ENCODE results near the gene BRD4.

Gene BRD4

DNA sequence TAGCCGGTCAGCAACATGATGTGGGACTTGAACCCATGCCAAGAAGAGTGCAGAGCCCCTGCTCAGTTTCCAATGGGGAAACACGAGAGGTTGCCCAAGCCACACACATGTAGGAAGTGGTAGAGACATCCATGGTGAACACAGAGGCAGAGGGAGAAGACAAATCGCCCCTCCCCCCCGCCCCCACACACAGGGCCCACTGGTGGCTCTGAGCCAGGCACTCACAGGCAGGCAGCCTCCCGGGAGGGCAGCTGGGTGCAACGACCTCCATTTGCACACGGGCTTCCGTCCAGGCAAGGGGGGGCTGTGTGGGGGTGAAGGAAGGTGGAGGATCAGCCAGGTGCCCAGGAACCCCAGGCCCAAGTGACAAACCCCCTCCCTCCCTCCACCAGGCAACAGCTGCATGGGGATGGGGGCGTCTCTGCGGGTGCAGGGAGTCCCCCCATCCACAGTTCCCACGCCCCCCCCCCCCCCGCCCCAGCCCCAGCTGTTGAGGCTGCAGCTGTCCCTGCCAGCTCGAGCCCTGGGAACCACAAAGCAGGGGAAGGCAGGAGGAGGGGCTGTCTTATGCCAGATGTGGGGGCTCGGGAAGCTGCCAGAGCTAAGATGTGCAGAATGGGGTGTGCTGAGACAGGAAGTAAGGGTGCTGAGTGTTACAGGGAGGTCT lies 134.9 kb downstream of the BRD4 start:
- Histone ChIP-seq H3K27ac (ENCODE audit: low read depth, low read length) (no peak overlapping the region), H3K9ac (ENCODE audit: low read depth in 1 of 2, low read length in 2 of 2) (no peak overlapping the region), H3K4me1 (ENCODE audit: control insufficient read depth in 1 of 2, insufficient read depth in 2 of 2, low read length in 2 of 2) (peaks cover 7 to 13% of the 10 kb centered on the region in 2 donors), H3K4me3 (ENCODE audit: low read depth in 1 of 2, low read length in 2 of 2) (no peak overlapping the region), H3K9me3 (ENCODE audit: control insufficient read depth in 1 of 2, low read length in 2 of 2) (no peaks in the 10 kb centered on the region), H3K36me3 (ENCODE audit: control insufficient read depth in 1 of 2, insufficient read depth in 2 of 2, low read length in 2 of 2) (no peaks in the 10 kb centered on the region), H3K27me3 (ENCODE audit: control insufficient read depth in 1 of 2, insufficient read depth in 2 of 2, low read length in 2 of 2) (peaks cover 8 to 11% of the 10 kb centered on the region in 2 donors)

DNA sequence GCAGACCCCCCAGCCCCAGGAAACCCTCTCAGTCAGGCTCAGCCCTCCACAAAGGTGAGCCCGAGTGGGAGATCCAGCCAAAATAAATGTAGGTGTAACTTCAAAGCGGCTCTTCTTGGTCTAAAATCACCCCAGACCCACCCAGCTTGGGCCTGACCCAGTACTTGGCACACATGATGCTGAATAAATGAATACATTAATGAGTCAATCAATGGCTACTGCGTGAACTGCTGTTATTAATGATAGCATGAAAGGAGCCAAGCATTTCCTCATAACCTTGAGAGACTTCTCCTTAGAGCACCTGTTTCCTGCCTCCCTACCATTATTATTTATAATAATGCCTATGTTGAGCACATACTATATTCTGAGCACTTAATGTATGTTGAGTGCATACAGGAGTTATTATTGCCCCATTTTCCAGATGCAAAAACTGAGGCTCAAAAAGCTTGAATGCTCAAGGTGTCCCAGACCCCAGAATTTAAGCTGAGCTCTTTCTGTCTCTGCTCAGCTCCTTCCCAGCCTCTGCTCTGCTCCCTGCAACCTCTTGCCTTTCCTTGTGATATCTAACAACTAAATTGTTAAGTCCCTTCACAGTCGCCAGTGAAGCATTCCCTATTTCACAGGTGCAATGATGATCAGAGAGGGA lies 135.9 kb downstream of the BRD4 start:
- Histone ChIP-seq H3K9me3 (ENCODE audit: control insufficient read depth in 1 of 2, low read length in 2 of 2) (no peaks in the 10 kb centered on the region), H3K4me1 (ENCODE audit: control insufficient read depth in 1 of 2, insufficient read depth in 2 of 2, low read length in 2 of 2) (peaks cover 7 to 13% of the 10 kb centered on the region in 2 donors), H3K36me3 (ENCODE audit: control insufficient read depth in 1 of 2, insufficient read depth in 2 of 2, low read length in 2 of 2) (no peaks in the 10 kb centered on the region), H3K27me3 (ENCODE audit: control insufficient read depth in 1 of 2, insufficient read depth in 2 of 2, low read length in 2 of 2) (peaks cover 8 to 11% of the 10 kb centered on the region in 2 donors), H3K9ac (ENCODE audit: low read depth in 1 of 2, low read length in 2 of 2) (no peak overlapping the region), H3K4me3 (ENCODE audit: low read depth in 1 of 2, low read length in 2 of 2) (no peak overlapping the region), H3K27ac (ENCODE audit: low read depth, low read length) (no peak overlapping the region)

DNA sequence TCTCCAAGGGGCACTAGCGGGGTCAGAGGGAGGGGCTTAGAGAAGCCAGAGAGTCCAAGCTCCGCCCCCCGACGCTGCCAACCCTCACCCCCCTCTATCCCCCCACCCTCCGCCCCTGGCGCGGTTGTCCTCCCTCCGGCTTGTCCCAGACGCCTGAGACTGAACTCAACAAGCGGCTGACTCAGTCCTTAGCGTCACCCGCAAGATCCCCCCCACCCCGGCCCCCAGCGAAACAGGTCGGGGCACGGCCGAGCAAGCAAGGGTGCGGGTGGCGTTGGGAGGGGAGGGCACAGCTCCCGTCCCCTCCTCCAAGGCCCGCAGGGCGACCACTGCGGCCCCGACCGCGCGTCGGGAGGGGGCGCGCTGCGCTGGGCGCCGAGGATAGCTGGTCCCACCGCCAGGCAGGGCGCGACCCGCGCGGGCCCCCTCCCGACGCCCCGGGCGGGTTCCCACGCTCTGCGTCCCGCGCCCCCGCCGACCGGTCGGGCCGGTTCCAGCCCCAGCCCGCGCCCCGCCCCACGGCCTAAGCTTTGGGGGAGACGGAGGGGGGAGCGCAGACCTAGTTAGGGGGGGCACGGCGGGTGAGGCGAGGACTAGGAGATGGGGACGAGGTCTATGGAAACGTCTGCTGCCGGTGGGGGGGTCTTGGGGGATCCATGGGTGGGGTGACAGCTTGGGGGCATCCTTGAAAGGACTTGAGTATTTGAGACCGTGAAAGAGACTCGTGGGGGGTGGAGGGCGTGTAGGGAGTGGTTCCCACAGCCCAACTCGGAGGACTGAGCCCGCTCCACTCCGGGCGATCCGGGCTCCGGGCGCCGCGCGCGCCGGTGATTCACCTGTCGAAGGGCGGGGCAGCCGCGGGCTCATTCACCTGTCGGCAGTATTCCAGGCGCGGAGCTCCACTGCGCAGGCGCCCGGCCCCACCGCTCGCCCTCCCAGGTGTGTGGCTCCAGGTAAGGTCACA lies 136.7 kb downstream of the BRD4 start:
- peaks cover 8% of the 10 kb centered on the region in 2 donors for H3K27me3 ChIP-seq (ENCODE audit: control insufficient read depth in 1 of 2, insufficient read depth in 2 of 2, low read length in 2 of 2)
- H3K4me1 ChIP-seq (ENCODE audit: control insufficient read depth in 1 of 2, insufficient read depth in 2 of 2, low read length in 2 of 2), result peaks cover 7 to 13% of the 10 kb centered on the region in 2 donors
- H3K9me3 ChIP-seq (ENCODE audit: control insufficient read depth in 1 of 2, low read length in 2 of 2), result no peaks in the 10 kb centered on the region
- no peak overlapping the region for H3K9ac ChIP-seq (ENCODE audit: low read depth in 1 of 2, low read length in 2 of 2)
- H3K36me3 ChIP-seq (ENCODE audit: control insufficient read depth in 1 of 2, insufficient read depth in 2 of 2, low read length in 2 of 2), result no peaks in the 10 kb centered on the region
- H3K27ac ChIP-seq (ENCODE audit: low read depth, low read length), result peak overlapping the region; percentile 42
- H3K4me3 ChIP-seq (ENCODE audit: low read depth in 1 of 2, low read length in 2 of 2), result peak overlapping the region; percentile 35 to 43

DNA sequence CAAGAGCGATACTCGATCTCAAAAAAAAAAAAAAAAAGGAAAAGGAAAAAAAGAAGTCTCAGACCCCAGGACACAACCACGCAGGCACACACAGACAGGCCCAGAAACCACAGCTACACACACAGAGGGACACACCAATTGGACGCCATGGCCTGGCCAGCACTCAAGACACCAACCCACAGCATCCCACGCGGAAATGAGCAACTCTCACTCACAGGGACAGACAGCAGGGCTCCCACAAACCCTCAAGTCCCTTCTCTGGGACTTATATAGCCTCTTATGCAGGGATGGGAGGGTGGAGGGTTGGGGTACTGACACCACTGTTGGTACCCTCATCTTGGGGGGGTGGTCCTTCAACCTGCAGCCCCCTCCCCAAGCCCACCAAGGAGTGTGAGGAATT lies 137.4 kb downstream of the BRD4 start:
- peaks cover 7 to 13% of the 10 kb centered on the region in 2 donors for H3K4me1 ChIP-seq (ENCODE audit: control insufficient read depth in 1 of 2, insufficient read depth in 2 of 2, low read length in 2 of 2)
- peak overlapping the region; percentile 42 for H3K27ac ChIP-seq (ENCODE audit: low read depth, low read length)
- H3K4me3 ChIP-seq (ENCODE audit: low read depth in 1 of 2, low read length in 2 of 2), result no peak overlapping the region
- H3K27me3 ChIP-seq (ENCODE audit: control insufficient read depth in 1 of 2, insufficient read depth in 2 of 2, low read length in 2 of 2), result peaks cover 8% of the 10 kb centered on the region in 2 donors
- H3K9ac ChIP-seq (ENCODE audit: low read depth in 1 of 2, low read length in 2 of 2), result no peak overlapping the region
- H3K36me3 ChIP-seq (ENCODE audit: control insufficient read depth in 1 of 2, insufficient read depth in 2 of 2, low read length in 2 of 2), result no peaks in the 10 kb centered on the region
- no peaks in the 10 kb centered on the region for H3K9me3 ChIP-seq (ENCODE audit: control insufficient read depth in 1 of 2, low read length in 2 of 2)

DNA sequence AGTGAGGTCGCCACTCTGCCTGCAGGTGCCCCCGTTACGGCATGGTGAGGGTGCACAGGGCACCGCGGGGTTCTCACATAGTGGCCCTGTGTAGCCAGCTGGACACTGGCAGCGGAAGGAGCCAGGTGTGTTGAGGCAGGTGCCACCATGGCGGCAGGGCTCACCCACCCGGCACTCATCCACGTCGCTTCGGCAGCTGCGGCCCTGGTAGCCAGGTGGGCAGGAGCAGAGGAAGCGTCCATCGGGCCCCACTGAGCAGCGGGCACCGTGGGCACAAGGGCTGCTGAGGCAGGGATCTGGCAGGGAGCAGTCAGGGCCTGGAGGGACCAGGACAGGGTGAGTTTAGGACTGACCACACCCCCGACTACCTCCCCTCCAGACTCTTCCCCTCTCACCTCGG lies 140.4 kb downstream of the BRD4 start:
- H3K27me3 ChIP-seq (ENCODE audit: control insufficient read depth in 1 of 2, insufficient read depth in 2 of 2, low read length in 2 of 2), result no peaks in the 10 kb centered on the region
- no peak overlapping the region for H3K4me3 ChIP-seq (ENCODE audit: low read depth in 1 of 2, low read length in 2 of 2)
- no peaks in the 10 kb centered on the region for H3K9me3 ChIP-seq (ENCODE audit: control insufficient read depth in 1 of 2, low read length in 2 of 2)
- H3K4me1 ChIP-seq (ENCODE audit: control insufficient read depth in 1 of 2, insufficient read depth in 2 of 2, low read length in 2 of 2), result peaks cover 3 to 8% of the 10 kb centered on the region in 2 donors
- no peak overlapping the region for H3K9ac ChIP-seq (ENCODE audit: low read depth in 1 of 2, low read length in 2 of 2)
- H3K36me3 ChIP-seq (ENCODE audit: control insufficient read depth in 1 of 2, insufficient read depth in 2 of 2, low read length in 2 of 2), result no peaks in the 10 kb centered on the region
- no peak overlapping the region for H3K27ac ChIP-seq (ENCODE audit: low read depth, low read length)

DNA sequence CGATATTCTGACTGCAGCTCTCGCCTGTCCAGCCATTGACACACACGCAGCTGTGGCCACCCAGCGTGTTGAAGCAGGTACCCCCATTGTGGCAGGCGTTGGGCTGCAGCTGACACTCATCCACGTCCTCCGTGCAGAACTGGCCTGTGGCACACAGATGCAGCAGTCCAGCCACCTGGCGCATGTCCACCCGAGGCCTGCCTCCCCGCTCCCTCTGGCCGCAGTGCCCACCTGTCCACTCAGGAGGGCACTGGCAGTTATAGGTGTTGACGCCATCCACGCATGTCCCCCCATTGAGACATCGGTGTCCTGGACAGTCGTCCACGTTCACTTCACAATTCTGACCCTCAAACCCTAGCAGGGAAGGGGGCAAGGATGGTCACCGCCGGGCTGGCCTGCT lies 140.8 kb downstream of the BRD4 start:
- Histone ChIP-seq H3K9ac (ENCODE audit: low read depth in 1 of 2, low read length in 2 of 2) (no peak overlapping the region), H3K4me3 (ENCODE audit: low read depth in 1 of 2, low read length in 2 of 2) (no peak overlapping the region), H3K9me3 (ENCODE audit: control insufficient read depth in 1 of 2, low read length in 2 of 2) (no peaks in the 10 kb centered on the region), H3K27me3 (ENCODE audit: control insufficient read depth in 1 of 2, insufficient read depth in 2 of 2, low read length in 2 of 2) (no peaks in the 10 kb centered on the region), H3K4me1 (ENCODE audit: control insufficient read depth in 1 of 2, insufficient read depth in 2 of 2, low read length in 2 of 2) (peaks cover 3 to 7% of the 10 kb centered on the region in 2 donors), H3K27ac (ENCODE audit: low read depth, low read length) (no peak overlapping the region), H3K36me3 (ENCODE audit: control insufficient read depth in 1 of 2, insufficient read depth in 2 of 2, low read length in 2 of 2) (no peaks in the 10 kb centered on the region)

DNA sequence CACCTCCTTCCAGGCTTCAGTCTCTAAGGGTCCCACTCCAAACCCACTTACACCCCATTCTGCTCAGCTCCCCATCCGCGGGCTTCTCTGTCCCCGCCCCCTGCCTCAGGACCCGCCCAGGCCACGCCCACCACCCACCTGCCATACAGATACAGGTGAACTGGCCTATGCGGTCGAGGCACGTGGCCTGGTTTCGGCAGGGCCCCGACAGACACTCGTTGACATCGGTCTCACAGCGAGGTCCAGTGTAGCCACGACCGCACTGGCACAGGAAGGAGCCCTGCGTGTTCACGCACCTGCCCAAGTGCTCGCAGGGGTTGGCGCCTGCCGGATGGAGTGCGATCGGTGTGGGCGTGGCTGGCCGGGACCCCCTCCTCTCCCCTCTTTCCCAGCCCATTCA lies 143.5 kb downstream of the BRD4 start:
- Histone ChIP-seq H3K4me1 (ENCODE audit: control insufficient read depth in 1 of 2, insufficient read depth in 2 of 2, low read length in 2 of 2) (no peaks in the 10 kb centered on the region), H3K9ac (ENCODE audit: low read depth in 1 of 2, low read length in 2 of 2) (no peak overlapping the region), H3K9me3 (ENCODE audit: control insufficient read depth in 1 of 2, low read length in 2 of 2) (no peaks in the 10 kb centered on the region), H3K36me3 (ENCODE audit: control insufficient read depth in 1 of 2, insufficient read depth in 2 of 2, low read length in 2 of 2) (no peaks in the 10 kb centered on the region), H3K4me3 (ENCODE audit: low read depth in 1 of 2, low read length in 2 of 2) (no peak overlapping the region), H3K27me3 (ENCODE audit: control insufficient read depth in 1 of 2, insufficient read depth in 2 of 2, low read length in 2 of 2) (no peaks in the 10 kb centered on the region), H3K27ac (ENCODE audit: low read depth, low read length) (no peak overlapping the region)

DNA sequence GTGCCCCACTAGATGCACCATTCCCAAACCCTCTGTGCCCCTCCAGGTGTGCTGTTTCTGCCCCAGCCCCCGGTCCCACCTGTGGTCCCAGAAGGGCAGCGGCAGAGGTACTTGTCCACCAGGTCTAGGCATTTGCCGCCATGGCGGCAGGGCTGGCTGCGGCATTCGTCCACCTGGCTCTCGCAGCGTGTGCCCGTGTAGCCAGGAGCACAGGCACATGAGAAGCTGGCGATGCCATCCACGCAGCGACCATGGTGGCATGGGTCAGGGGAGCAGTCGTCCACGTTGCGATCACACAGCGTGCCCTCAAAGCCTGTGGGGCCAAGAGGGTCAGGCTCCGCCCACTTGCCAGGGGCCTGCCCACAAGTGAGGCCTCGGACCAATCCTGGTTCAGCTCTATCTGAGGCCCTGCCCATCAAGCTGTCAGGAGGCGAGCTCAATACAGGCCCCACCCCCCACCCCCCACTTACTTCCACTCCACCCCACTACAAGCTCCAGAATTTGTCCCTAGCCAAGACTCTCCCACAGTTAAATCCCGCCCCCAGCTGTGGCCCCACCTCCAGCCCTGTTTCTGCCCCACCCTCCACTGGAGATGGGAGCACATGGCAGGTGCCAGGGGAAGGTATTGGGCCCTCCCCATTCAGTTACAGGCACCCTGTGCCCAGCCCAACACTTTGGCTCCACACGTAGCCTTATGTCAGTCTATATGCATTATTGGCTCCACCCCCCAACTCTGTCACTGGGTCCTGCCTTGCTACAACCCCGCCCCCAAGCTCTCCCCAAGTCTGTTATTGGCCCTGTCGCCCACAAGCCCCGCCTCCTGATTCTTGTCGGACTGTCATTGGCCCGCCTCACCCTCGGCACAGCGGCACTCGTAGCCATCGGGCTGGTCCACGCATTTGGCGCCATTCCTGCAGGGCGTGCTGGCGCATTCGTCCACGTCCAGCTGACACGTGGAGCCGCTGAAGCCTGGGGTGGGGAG lies 145.0 kb downstream of the BRD4 start:
- Histone ChIP-seq H3K27me3 (ENCODE audit: control insufficient read depth in 1 of 2, insufficient read depth in 2 of 2, low read length in 2 of 2) (no peaks in the 10 kb centered on the region), H3K36me3 (ENCODE audit: control insufficient read depth in 1 of 2, insufficient read depth in 2 of 2, low read length in 2 of 2) (no peaks in the 10 kb centered on the region), H3K27ac (ENCODE audit: low read depth, low read length) (no peak overlapping the region), H3K9me3 (ENCODE audit: control insufficient read depth in 1 of 2, low read length in 2 of 2) (no peaks in the 10 kb centered on the region), H3K4me3 (ENCODE audit: low read depth in 1 of 2, low read length in 2 of 2) (no peak overlapping the region), H3K4me1 (ENCODE audit: control insufficient read depth in 1 of 2, insufficient read depth in 2 of 2, low read length in 2 of 2) (no peaks in the 10 kb centered on the region), H3K9ac (ENCODE audit: low read depth in 1 of 2, low read length in 2 of 2) (no peak overlapping the region)

Measured in duodenal mucosa (tissue), 2 donors.